ENCODE results near the gene ANAPC2. TPM values are rescaled to one million over a fixed set of nuclear protein-coding genes. Genes with fewer than 3 reads are reported as not detected.

Gene ANAPC2
- total and polyA plus RNA-seq, 9 donors = 8.0 to 61.5 (median 50.6) TPM

- intact Hi-C loops (cut with DNase I) = no loop called here
Measured at GRCh38 chr9:137134191-137134590, 54.2 kb downstream of the ANAPC2 start.

GRCh38 chr9:137130176-137130755 is 58.1 kb downstream of the ANAPC2 start:
- TF ChIP-seq EP300 (IDR thresholded peaks at IDR 0.05) (no peak), CTCF (IDR thresholded peaks at IDR 0.05) (no peak), POLR2A (IDR thresholded peaks at IDR 0.05) (no peak)
- Histone ChIP-seq H3K27me3 (no peaks in the 10 kb centered on the region), H3K9me3 (peaks cover 0 to 6% of the 10 kb centered on the region in 2 donors), H3K4me1 (ENCODE audit: insufficient read depth) (peaks cover 12% of the 10 kb centered on the region), H3K27ac (no peak overlapping the region), H3K36me3 (no peaks in the 10 kb centered on the region), H3K4me3 (peak overlapping the region; percentile 65)
- DNase-seq = no peak
- WGBS, 3 donors = 5 to 7% (median 6%) methylated on average over 46 to 58 of the region's 58 CpGs
- intact Hi-C loops (cut with DNase I) = no loop called here

More at GRCh38 chr9:137134191-137134590, 54.2 kb downstream of the ANAPC2 start:
- no peaks in the 10 kb centered on the region for H3K27me3 ChIP-seq
- no peak for DNase-seq
- H3K9me3 ChIP-seq = peaks cover 0 to 6% of the 10 kb centered on the region in 2 donors
- H3K4me1 ChIP-seq (ENCODE audit: insufficient read depth) = peaks cover 9% of the 10 kb centered on the region
- TF ChIP-seq POLR2A (IDR thresholded peaks at IDR 0.05) (no peak), CTCF (IDR thresholded peaks at IDR 0.05) (no peak), EP300 (IDR thresholded peaks at IDR 0.05) (no peak)
- no peak overlapping the region for H3K4me3 ChIP-seq
- 73 to 80% (median 80%) methylated on average over 4 of the region's 4 CpGs for WGBS, 3 donors
- H3K36me3 ChIP-seq = no peaks in the 10 kb centered on the region
- no peak overlapping the region for H3K27ac ChIP-seq

GRCh38 chr9:137129456-137130175 is 58.7 kb downstream of the ANAPC2 start:
- H3K27me3 ChIP-seq = no peaks in the 10 kb centered on the region
- peaks cover 0 to 6% of the 10 kb centered on the region in 2 donors for H3K9me3 ChIP-seq
- WGBS, 3 donors = 0 to 1% (median 1%) methylated on average over 81 to 86 of the region's 86 CpGs
- H3K36me3 ChIP-seq = no peaks in the 10 kb centered on the region
- intact Hi-C loops (cut with DNase I) = loop anchor here in 1 of 4 donors (5.0 kb wide), 1 partner anchor 98 kb away; the partner anchor contains the start of genes CYSRT1 and RNF224
- H3K4me1 ChIP-seq (ENCODE audit: insufficient read depth) = peaks cover 12% of the 10 kb centered on the region
- DNase-seq = peak; percentile 64 to 88 (median 75)
- H3K27ac ChIP-seq = peak overlapping the region in 1 of 2 donors; percentile 31
- TF ChIP-seq EP300 (IDR thresholded peaks at IDR 0.05) (no peak), POLR2A (IDR thresholded peaks at IDR 0.05) (no peak), CTCF (IDR thresholded peaks at IDR 0.05) (no peak)
- H3K4me3 ChIP-seq = peak overlapping the region; percentile 65

- Histone ChIP-seq H3K4me3 (peak overlapping the region; percentile 65), H3K27me3 (no peaks in the 10 kb centered on the region), H3K9me3 (peaks cover 0 to 6% of the 10 kb centered on the region in 2 donors), H3K27ac (peak overlapping the region in 1 of 2 donors; percentile 31), H3K36me3 (no peaks in the 10 kb centered on the region), H3K4me1 (ENCODE audit: insufficient read depth) (peaks cover 12% of the 10 kb centered on the region)
- intact Hi-C loops (cut with DNase I) = loop anchor here in 1 of 4 donors (5.0 kb wide), 1 partner anchor 98 kb away; the partner anchor contains the start of genes CYSRT1 and RNF224
- TF ChIP-seq CTCF (IDR thresholded peaks at IDR 0.05) (no peak), EP300 (IDR thresholded peaks at IDR 0.05) (no peak), POLR2A (IDR thresholded peaks at IDR 0.05) (no peak)
- WGBS, 3 donors = 15 to 28% (median 25%) methylated on average over 26 to 37 of the region's 37 CpGs
- no peak for DNase-seq
Measured at GRCh38 chr9:137128862-137129455, 59.4 kb downstream of the ANAPC2 start.

All from ovary (tissue), 9 donors.